Stimulated activated CD4-positive, alpha-beta T cell treated with anti-CD3 and anti-CD28 coated beads, TNF-alpha, amount 100 ng/mL, for 48 hours (primary cell): ENCODE results near the gene COL16A1.

Experiments used
- DNase-seq, 3 donors: peaks; one replicate each; pipeline ENCODE4 v3.0.0-alpha.2; 2020; ENCODE audit warnings: low read depth in 3 of 3

COL16A1 gene

DNA sequence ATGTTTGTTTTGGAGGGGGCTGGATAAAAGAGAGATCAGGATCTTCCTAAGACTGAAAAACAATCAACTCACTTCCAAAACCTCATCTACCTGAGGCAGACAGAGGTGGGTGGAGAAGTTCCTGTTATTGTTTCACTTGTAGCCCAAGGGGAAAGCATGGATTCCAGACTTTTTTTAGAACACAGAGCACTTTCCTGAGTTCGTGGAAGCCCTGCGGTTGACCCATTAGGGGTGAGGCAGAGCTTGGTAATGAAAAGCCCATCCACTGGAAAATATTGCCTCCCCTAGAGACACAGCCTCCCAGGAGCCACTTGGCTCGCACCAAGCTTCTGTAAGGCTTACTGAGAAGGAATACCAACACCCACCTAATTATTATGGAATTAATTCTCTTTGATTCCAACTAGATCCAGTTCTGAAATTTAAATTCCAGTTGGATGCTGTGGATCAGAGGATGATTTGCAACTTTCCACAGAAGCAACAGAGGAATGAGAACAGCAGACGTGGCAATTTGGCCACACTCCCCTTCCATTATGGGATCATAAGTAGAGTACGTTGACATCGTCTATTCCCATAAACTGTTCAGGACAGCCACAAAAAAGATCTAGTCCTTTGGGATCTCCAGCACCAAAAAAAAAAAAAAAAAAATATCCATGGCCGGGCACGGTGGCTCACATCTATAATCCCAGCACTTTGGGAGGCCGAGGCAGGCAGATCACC lies 55.0 kb downstream of the COL16A1 start:
- DNase-seq, result no peak

GRCh38 chr1:31648190-31648589 lies 55.6 kb downstream of the COL16A1 start:
- no peak for DNase-seq

DNA sequence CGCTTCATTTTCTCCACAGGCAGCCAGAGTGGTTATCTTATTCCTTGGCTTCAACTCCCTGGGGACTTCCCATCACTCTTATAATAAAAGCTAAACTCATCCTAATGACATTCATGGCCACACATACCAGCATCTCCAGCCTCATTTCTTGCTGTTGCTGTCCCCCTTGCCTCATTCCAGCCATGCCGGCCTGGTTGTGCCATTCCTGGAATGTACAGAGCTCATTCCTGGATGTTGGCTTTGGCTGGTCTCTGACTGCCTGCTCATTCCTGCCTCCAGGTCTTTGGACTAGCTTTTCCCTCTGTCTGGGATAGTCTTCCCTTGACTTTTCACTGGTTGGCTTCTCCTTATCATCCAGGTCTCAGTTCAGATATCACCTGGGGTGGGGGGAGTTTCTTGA lies 56.7 kb downstream of the COL16A1 start:
- no peak for DNase-seq

GRCh38 chr1:31646259-31646960 lies 57.4 kb downstream of the COL16A1 start:
- DNase-seq, result no peak

DNA sequence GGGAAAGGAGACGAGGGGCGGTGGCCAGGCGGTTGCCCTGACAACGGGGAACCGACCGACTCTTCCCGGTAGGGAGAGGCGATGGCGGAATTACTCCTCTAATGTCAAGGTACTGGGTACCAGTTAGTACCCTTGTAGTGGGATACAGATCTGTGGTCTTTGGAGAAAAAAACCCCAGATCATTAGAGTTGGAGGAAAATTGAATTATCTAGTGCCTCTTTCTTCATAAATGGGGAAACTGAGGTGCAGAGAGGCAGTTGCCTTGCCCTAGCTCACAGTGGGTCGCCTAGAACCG lies 58.6 kb downstream of the COL16A1 start:
- no peak for DNase-seq

DNA sequence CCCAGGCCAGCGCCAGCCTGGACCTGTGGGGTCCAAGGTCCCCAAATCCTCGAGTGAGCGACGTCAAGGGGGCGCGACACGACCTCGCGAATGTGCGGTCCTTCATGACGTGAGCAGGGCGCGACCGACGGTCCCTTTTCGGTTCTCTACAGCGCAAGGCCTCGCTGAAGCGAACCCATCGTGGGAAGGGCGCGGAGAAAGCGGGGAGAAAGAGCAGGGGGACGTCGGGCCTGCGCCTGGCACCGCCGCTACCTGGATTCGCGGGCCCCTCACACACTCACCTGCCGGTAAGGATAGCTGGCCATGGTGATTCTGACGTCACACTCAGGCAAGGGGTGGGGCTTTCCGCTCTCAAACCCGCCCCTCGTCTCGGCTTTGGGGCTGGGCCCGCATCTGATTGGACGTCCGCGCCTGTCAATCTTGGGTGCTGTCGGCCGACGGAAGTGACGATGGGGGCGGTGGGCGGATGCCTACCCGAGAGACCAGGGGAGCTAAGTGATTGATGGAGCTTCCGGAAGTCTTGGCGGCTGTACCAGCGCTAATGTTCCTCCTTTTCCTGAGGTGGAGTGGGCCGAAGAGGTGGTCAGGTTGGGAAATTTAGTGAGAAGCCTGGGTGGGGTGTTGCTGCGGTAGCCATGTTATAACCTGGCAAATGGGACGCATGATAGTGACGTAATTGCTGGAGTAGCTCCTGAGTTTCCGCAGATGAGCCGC lies 59.1 kb downstream of the COL16A1 start, which contains the start of gene PEF1:
TSS of gene PEF1 (minus strand) at position 317 of the 714 bp plus-strand sequence. CDS start at position 305, 12 bp downstream.
- peak; percentile 97 to 99 (median 98) for DNase-seq

DNA sequence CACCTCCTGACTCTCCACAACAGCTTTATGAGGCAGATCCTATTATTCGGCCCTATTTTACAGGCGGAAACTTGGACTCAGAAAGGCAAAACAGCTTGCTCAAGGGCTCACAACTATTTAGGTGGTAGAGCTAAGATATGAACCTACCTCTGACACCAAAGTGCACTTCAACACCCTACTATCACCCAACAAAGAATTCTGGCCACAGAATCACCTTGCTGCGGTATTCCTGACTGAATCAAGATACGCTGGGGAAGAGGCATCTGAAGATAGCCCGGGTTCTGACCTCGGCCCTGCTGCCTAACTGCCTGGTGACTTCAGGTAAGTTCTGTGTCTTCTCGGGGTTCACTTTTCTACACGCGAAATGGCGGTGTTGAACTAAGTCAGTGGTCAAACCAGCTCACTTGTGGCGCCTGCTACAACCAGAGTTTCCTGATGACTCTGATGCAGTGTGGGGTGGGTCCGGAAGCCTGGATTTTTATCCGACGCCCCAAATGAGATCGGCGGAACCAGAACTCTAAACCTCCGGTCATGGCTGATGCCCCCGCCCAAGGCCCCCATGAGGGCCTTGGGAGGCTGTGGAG lies 59.7 kb downstream of the COL16A1 start:
- DNase-seq, result no peak

GRCh38 chr1:31642897-31643296 lies 60.9 kb downstream of the COL16A1 start:
- no peak for DNase-seq

DNA sequence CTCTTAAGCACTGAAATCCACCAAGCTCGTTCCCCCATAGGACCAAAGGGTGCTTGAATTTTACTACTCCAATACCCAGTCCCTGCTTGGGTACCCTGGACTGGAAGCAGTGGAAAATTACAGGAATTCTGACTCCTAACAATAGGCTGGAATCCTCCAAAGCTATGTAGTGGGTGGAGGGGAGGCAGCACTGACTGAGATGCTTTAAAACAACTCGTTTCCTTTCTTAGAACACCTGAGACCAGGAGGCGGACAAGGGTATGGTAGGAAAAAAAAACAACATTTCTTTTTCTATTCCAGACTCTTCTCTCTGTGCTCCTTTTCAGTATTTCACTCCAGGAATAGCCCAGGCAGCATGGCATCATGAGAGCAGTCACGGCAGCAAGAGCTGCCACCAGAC lies 61.5 kb downstream of the COL16A1 start:
- DNase-seq, result no peak

DNA sequence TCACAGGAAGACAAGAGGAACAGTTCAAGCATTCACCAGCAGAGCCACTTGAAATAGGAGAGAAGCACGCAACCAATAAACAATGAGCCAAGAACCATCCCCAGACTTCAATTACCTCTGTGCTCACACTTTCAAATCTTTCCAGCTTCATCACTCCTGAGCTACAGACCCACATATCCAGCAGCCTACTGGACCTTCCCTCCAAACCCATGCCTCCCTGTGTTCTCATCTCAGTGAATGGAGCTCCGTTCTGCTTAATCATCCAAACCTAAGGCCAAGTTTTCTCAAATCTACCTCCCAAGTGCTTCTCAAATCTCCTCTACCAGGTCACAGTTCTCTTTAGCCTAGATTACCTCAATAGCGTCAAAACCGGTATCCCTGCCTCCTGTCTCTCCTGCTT lies 62.9 kb downstream of the COL16A1 start:
- DNase-seq, result no peak

DNA sequence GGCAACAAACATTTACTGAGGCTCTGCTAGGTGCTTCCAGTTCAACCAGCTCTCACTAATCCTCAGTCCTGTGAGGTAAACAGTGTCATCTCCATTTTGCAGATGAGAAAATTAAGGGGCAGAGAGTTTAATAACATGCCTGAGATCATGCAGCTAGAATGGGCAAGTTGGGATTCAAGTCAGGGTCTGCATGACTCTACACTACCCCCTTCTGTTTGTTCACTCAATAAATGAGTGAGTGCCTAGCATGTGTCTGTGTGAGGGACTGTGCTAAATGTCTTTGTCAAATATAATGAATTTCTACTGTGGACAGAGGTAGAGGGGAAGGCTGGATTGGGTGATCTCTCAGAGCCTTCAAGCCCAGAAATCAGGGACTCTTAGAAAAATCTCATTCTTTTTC lies 63.6 kb downstream of the COL16A1 start:
- no peak for DNase-seq

- no peak for DNase-seq
Observed at GRCh38 chr1:31639543-31639942, 64.3 kb downstream of the COL16A1 start.

- no peak for DNase-seq
Observed at GRCh38 chr1:31637915-31638673, 65.7 kb downstream of the COL16A1 start.

DNA sequence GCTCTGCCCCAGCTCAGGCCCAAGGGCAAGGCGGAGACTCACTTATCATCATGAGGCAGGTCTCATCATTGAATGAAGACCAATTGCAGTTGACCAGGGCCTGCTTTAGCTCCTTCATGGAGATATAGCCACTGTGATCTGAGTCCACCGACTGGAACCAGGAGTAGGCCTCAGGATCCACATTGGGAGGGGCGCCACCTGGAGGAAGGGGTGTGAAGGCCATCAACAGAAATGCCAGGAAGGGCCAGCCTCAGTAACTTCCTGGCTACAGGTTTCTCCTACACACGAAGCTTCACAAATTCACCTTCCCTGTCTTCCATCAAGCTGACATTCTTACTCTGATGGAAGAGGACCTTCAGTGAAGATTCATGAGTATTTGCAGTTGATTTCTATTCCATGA lies 70.7 kb downstream of the COL16A1 start:
- peak in 1 of 3 donors; percentile 28 for DNase-seq

DNA sequence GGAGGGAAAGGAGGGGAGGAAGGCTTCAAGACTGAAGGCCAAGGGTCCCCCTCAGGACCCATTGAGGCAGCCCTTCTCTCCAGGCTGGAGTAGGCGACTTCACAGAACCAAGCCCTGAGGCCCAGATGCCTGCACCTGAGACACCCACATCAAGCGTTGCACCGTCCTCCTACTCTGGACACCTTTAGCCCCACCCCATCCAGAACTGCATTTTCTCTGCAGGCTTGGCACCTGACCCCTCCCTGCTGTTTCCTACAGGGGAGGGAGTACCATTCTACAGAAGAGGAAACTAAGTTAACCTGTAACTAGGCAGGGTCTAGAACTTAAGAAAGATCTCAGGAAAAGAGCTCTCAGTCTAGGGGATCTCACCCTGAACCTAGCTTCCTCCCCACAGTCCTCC lies 71.2 kb downstream of the COL16A1 start:
- no peak for DNase-seq

- no peak for DNase-seq
Observed at GRCh38 chr1:31628931-31629556, 74.8 kb downstream of the COL16A1 start.

DNA sequence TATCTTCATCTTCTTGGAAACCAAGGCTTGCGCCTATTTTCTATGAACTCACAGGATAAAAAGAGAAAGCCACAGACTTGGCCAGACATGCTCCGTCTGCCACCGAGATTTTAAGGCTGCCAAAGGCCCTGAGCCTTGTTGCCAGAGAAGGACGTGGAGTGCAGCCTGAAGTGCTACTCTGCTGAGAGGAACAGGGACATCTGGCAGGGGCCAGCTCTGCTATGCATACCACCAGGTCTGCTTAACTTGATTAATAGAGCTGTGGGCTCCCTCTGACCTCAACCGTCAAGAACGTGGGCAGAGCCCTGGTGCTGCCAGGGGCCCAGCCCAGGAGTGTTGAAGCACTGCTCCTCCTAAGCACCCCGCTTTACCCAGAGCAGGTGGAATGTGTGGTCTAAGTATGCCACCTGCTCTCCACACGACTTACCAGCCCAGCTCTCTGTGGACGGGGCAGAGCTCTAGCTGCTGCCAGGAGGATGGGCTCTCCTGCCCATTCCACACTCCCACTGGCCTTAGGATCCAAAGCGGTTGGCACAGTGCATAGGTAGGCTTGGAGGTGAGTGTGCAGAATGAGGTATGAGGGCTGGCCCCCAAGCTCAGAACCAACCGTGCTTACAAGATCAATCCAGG lies 75.8 kb downstream of the COL16A1 start:
- no peak for DNase-seq

- DNase-seq, result no peak
Observed at GRCh38 chr1:31627301-31627929, 76.4 kb downstream of the COL16A1 start.

- no peak for DNase-seq
Observed at GRCh38 chr1:31626223-31627207, 77.3 kb downstream of the COL16A1 start.
